HCT116 (cell line): ENCODE measurements around the gene HOMER3. TPM values are rescaled to one million over a fixed set of nuclear protein-coding genes. Genes with fewer than 3 reads are reported as not detected.

Experiments
- ATAC-seq: fragments of 200-7000 bp; cut with Tn5 transposase; 2 replicates; pipeline ENCODE4 v1.9.1; 2020; ENCODE audit warnings: mild to moderate bottlenecking, moderate library complexity
- BruUV-seq: library from RNA; stranded (reverse); fragments of 400-500 nt; replicated peaks from 2 replicates; lab custom pipeline; 2021; lab: Mats Ljungman, UMichigan
- CTCF ChIA-PET: fragments of 300-600 bp; sonication (Branson Sonifier 250); formaldehyde crosslinking; loops from one replicate; lab custom pipeline; 2021; ENCODE audit warnings: antibody characterized with exemption; lab: Charles Lee
- POLR2A ChIA-PET: fragments of 300-600, 350-600 bp; sonication (Branson Sonifier 250); formaldehyde crosslinking; loops from one replicate; lab custom pipeline; 2021; ENCODE audit warnings: antibody characterized with exemption; lab: Charles Lee
- RAD21 ChIA-PET, 2 experiments: fragments of 300-600 bp; sonication (Branson Sonifier 250); formaldehyde crosslinking; loops; one replicate each; lab custom pipeline; 2023; ENCODE audit warnings: low total read pairs in 2 of 2; ENCODE audit not compliant: uncharacterized antibody in 2 of 2, unreplicated experiment in 2 of 2, low non-redundant PET in 1 of 2; lab: Charles Lee
- DNase-seq: peaks from one replicate; pipeline ENCODE4 v3.0.0-alpha.2; 2010; ENCODE audit warnings: low read depth, low spot score
- H2AFZ ChIP-seq: fragments of 200-600 bp; shearing (Covaris generic), sonication (generic); 2 replicates; pipeline ENCODE4 v1.6.1; 2017; ENCODE audit warnings: low read depth, mixed run types, mixed read lengths, antibody characterized with exemption, low read length; ENCODE audit not compliant: poor library complexity, severe bottlenecking
- H3K27ac ChIP-seq: 2 replicates; pipeline ENCODE4 v1.5.1; 2012; ENCODE audit warnings: low read depth, low read length
- H3K27me3 ChIP-seq: fragments of 200-600 bp; sonication (generic); 2 replicates; pipeline ENCODE4 v1.6.1; 2016; ENCODE audit warnings: mixed run types, low read length, mixed read lengths; ENCODE audit not compliant: insufficient read depth
- H3K36me3 ChIP-seq, 2 experiments: fragments of 200-500 bp in 1 of 2; fragments of 200-600 bp in 1 of 2; sonication (Bioruptor generic) in 1 of 2; sonication (generic) in 1 of 2; 2 replicates each; pipeline versions ENCODE4 v1.5.1 to v1.6.1; 2014 to 2016; ENCODE audit warnings: low read length in 2 of 2, inconsistent platforms in 1 of 2, mixed read lengths in 1 of 2, mixed run types in 1 of 2; ENCODE audit not compliant: insufficient read depth in 2 of 2, control insufficient read depth in 1 of 2
- H3K4me1 ChIP-seq, 2 experiments: fragments of 200-600 bp in 1 of 2; sonication (generic) in 1 of 2; 2 replicates each; pipeline versions ENCODE4 v1.5.1 to v1.6.1; 2012 to 2017; ENCODE audit warnings: low read length in 2 of 2, inconsistent platforms in 1 of 2, mild to moderate bottlenecking in 1 of 2, mixed read lengths in 1 of 2, mixed run types in 1 of 2, moderate library complexity in 1 of 2; ENCODE audit not compliant: insufficient read depth in 2 of 2, control insufficient read depth in 1 of 2
- H3K4me2 ChIP-seq: fragments of 200-600 bp; sonication (generic); 2 replicates; pipeline ENCODE4 v1.6.1; 2017; ENCODE audit warnings: mixed run types, low read length, mixed read lengths
- H3K4me3 ChIP-seq, 2 experiments: fragments of 200-600 bp in 1 of 2; sonication (generic) in 1 of 2; replicated peaks in 1 of 2; 2 replicates each; pipeline ENCODE4 v1.5.1; 2011 to 2016; ENCODE audit warnings: low read length in 2 of 2, control low read depth in 1 of 2, low read depth in 1 of 2, mild to moderate bottlenecking in 1 of 2, mixed read lengths in 1 of 2, mixed run types in 1 of 2
- H3K79me2 ChIP-seq: fragments of 200-600 bp; sonication (generic); 2 replicates; pipeline ENCODE4 v1.6.1; 2017; ENCODE audit warnings: mild to moderate bottlenecking, mixed run types, low read length, moderate library complexity, mixed read lengths; ENCODE audit not compliant: insufficient read depth
- H3K9ac ChIP-seq: fragments of 200-600 bp; sonication (generic); 2 replicates; pipeline ENCODE4 v1.6.1; 2016; ENCODE audit warnings: low read length, mixed read lengths
- H3K9me2 ChIP-seq: fragments of 200-600 bp; sonication (generic), shearing (Covaris generic); 2 replicates; pipeline ENCODE4 v1.6.1; 2017; ENCODE audit warnings: mixed run types, mild to moderate bottlenecking, moderate library complexity; ENCODE audit not compliant: insufficient read depth
- H3K9me3 ChIP-seq, 2 experiments: fragments of 200-500 bp in 1 of 2; fragments of 200-600 bp in 1 of 2; sonication (Bioruptor generic) in 1 of 2; sonication (generic) in 1 of 2; 2 replicates each; pipeline ENCODE4 v1.6.1; 2014 to 2017; ENCODE audit warnings: low read length in 2 of 2, mixed read lengths in 2 of 2, inconsistent platforms in 1 of 2, low read depth in 1 of 2, mild to moderate bottlenecking in 1 of 2, mixed run types in 1 of 2, moderate library complexity in 1 of 2; ENCODE audit not compliant: control insufficient read depth in 1 of 2, insufficient read depth in 1 of 2
- H4K20me1 ChIP-seq: fragments of 200-600 bp; sonication (generic), shearing (Covaris generic); 2 replicates; pipeline ENCODE4 v1.6.1; 2017; ENCODE audit warnings: mixed run types, mild to moderate bottlenecking, moderate library complexity; ENCODE audit not compliant: insufficient read depth
- EZH2 ChIP-seq: fragments of 200-600 bp; sonication (generic); IDR thresholded peaks from 2 replicates; pipeline ENCODE4 v1.6.1; 2017; ENCODE audit warnings: antibody characterized with exemption, mixed run types
- EZH2phosphoT487 ChIP-seq: fragments of 200-600 bp; IDR thresholded peaks from 2 replicates; pipeline ENCODE4 v1.6.1; 2018; ENCODE audit warnings: antibody characterized with exemption, borderline replicate concordance
- FOSL1 ChIP-seq: IDR thresholded peaks from 2 replicates; pipeline ENCODE4 v1.6.1; 2012; ENCODE audit warnings: low read depth
- POLR2A ChIP-seq: IDR thresholded peaks from 2 replicates; pipeline ENCODE4 v1.7.0; 2011; ENCODE audit warnings: borderline replicate concordance; ENCODE audit not compliant: insufficient read depth, insufficient read length; ENCODE audit errors: extremely low read depth
- POLR2AphosphoS5 ChIP-seq: IDR thresholded peaks from 2 replicates; pipeline ENCODE4 v1.6.1; 2011; ENCODE audit warnings: mild to moderate bottlenecking, low read depth, low read length, moderate library complexity
- REST ChIP-seq: IDR thresholded peaks from 2 replicates; pipeline ENCODE4 v1.6.1; 2012; ENCODE audit warnings: low read depth
- SP1 ChIP-seq: IDR thresholded peaks from 2 replicates; pipeline ENCODE4 v1.6.1; 2012; ENCODE audit warnings: low read depth
- SRF ChIP-seq: IDR thresholded peaks from 2 replicates; pipeline ENCODE4 v1.6.1; 2012; ENCODE audit warnings: low read depth
- TCF7L2 ChIP-seq: IDR thresholded peaks from 2 replicates; pipeline ENCODE4 v1.7.0; 2011; ENCODE audit warnings: borderline replicate concordance, inconsistent platforms; ENCODE audit not compliant: insufficient read depth, insufficient read length; ENCODE audit errors: extremely low read depth
- YY1 ChIP-seq: IDR thresholded peaks from 2 replicates; pipeline ENCODE4 v1.6.1; 2011; ENCODE audit warnings: low read length, low read depth, moderate library complexity, mild to moderate bottlenecking; ENCODE audit not compliant: insufficient replicate concordance; ENCODE audit errors: extremely low read depth
- ZNF274 ChIP-seq: fragments of 200-500 bp; sonication (Bioruptor generic); IDR thresholded peaks from 2 replicates; pipeline ENCODE4 v1.6.1; 2014; ENCODE audit warnings: mild to moderate bottlenecking, low read depth, low read length, inconsistent platforms
- intact Hi-C: fragments of 100-400 bp; cut with micrococcal nuclease; formaldehyde crosslinking; loops from 2 replicates; pipeline ENCODE4 v1.10.0; 2022
- total RNA-seq: library from RNA; stranded (reverse); gene quantifications from one replicate; pipeline ENCODE4 v1.2.1, GENCODE V29; 2021; ENCODE audit not compliant: unreplicated experiment
- TF ChIP-seq, protein P1 (sequence below): IDR thresholded peaks from 2 replicates; pipeline ENCODE4 v1.6.1; 2012

Gene HOMER3
- total RNA-seq, 1 experiment from 2014 or later: 45.2 TPM

DNA sequence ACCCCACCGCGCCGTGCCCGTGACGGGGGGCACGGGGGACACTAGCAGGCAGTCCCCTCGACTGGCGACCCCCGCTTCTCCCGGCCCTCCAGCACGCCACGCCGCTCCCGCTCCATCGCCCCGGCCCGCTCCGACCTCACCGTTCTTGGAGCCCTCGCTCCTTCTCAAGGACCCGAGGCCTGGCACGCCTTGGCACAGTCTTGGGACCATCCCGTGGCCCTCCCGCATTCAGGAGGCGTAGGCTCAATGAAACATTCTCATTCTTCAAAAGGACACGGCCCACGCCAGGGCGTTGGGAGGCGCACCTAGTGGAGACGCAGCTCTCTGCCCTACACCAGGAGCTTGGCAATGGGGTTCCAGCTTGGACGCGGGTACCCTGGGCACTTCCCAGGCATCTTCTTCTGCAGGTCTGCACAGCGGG, 44.6 kb downstream of the HOMER3 start:
- POLR2A ChIA-PET: no interaction called here

More for the DNA sequence above, 44.6 kb downstream of the HOMER3 start:
- Histone ChIP-seq H3K27me3 (no peaks in the 10 kb centered on the region), H2AFZ (no peak overlapping the region), H3K9ac (no peak overlapping the region), H3K9me2 (no peaks in the 10 kb centered on the region), H3K79me2 (no peaks in the 10 kb centered on the region), H3K4me2 (no peak overlapping the region), H3K27ac (no peak overlapping the region), H3K4me1 (peaks cover 0 to 4% of the 10 kb centered on the region in 2 experiments; a peak in 2 of 4 replicates), H3K9me3 (no peaks in the 10 kb centered on the region), H3K36me3 (peaks cover 0 to 8% of the 10 kb centered on the region in 2 experiments; a peak in 3 of 4 replicates), H4K20me1 (no peaks in the 10 kb centered on the region), H3K4me3 (no peak overlapping the region)
- ChIA-PET CTCF (no interaction called here), RAD21 (no interaction called here)
- no TSS peak for BruUV-seq
- TF ChIP-seq SP1 (no peak), EZH2 (no peak), SRF (no peak), ZNF274 (no peak), TCF7L2 (no peak), POLR2AphosphoS5 (no peak), YY1 (no peak), FOSL1 (no peak), REST (no peak), POLR2A (no peak), EZH2phosphoT487 (no peak)
- TF ChIP-seq, protein P1, sequence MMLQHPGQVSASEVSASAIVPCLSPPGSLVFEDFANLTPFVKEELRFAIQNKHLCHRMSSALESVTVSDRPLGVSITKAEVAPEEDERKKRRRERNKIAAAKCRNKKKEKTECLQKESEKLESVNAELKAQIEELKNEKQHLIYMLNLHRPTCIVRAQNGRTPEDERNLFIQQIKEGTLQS: no peak
- DNase-seq: no peak
- no peak for ATAC-seq
- intact Hi-C loops: no loop called here
